Adrenal gland (tissue), 5 donors: Measurements from ENCODE around the gene SUPT6H.

Source experiments
- CTCF ChIP-seq, 6 experiments: fragments of 450-650 bp in 4 of 6; fragments of 200-600 bp in 2 of 6; sonication (generic) in 1 of 6; IDR thresholded peaks; 1 replicate in 5 of 6; 2 replicates in 1 of 6; pipeline versions ENCODE4 v1.5.1 to v1.8.0; 2016 to 2021; ENCODE audit warnings: antibody characterized with exemption in 6 of 6, mild to moderate bottlenecking in 2 of 6, moderate library complexity in 1 of 6
- POLR2A ChIP-seq, 2 donors: fragments of 450-650 bp; IDR thresholded peaks; one replicate each; pipeline ENCODE4 v1.6.1; 2017; ENCODE audit warnings: antibody characterized with exemption in 2 of 2, mild to moderate bottlenecking in 2 of 2, moderate library complexity in 1 of 2
- donor health status: DM: no; HTN: no; CAD: no.

- no peak for TF ChIP-seq CTCF (IDR thresholded peaks at IDR 0.05)
- no peak for TF ChIP-seq POLR2A (IDR thresholded peaks at IDR 0.05)
Observed at GRCh38 chr17:28705074-28705659, 43.2 kb downstream of the SUPT6H start.
